Stomach (tissue), 9 donors: ENCODE measurements around the gene LAMTOR1. TPM values are rescaled to one million over a fixed set of nuclear protein-coding genes. Genes with fewer than 3 reads are reported as not detected.
A peak's percentile ranks its signal among the peaks of the same experiment; 100 is the strongest.

Source experiments
- DNase-seq, 2 donors: peaks; one replicate each; pipeline versions ENCODE4 v3.0.0 to v3.0.0-alpha.2; 2013 to 2019
- H3K27ac ChIP-seq, 5 donors: fragments of 200-600 bp in 4 of 5; sonication (generic) in 4 of 5; one replicate each; pipeline ENCODE4 v1.5.1; 2013 to 2019; ENCODE audit warnings: mild to moderate bottlenecking in 1 of 5, moderate library complexity in 1 of 5
- H3K27me3 ChIP-seq, 3 donors: fragments of 200-600 bp; sonication (generic); one replicate each; pipeline ENCODE4 v1.5.1; 2017 to 2019; ENCODE audit warnings: mixed run types in 1 of 3
- H3K36me3 ChIP-seq, 4 donors: fragments of 200-600 bp; sonication (generic); 1 replicate in 3 of 4; 2 replicates in 1 of 4; pipeline ENCODE4 v1.5.1; 2016 to 2019
- H3K4me1 ChIP-seq, 4 donors: fragments of 200-600 bp; sonication (generic); one replicate each; pipeline ENCODE4 v1.5.1; 2016 to 2019
- H3K4me3 ChIP-seq, 4 donors: fragments of 200-600 bp; sonication (generic) in 3 of 4; one replicate each; pipeline ENCODE4 v1.5.1; 2016 to 2019; ENCODE audit warnings: mild to moderate bottlenecking in 1 of 4
- H3K9me3 ChIP-seq, 4 donors: fragments of 200-600 bp; sonication (generic); one replicate each; pipeline ENCODE4 v1.5.1; 2016 to 2019
- CTCF ChIP-seq, 7 experiments: fragments of 450-650 bp in 4 of 7; fragments of 200-600 bp in 3 of 7; sonication (generic) in 3 of 7; IDR thresholded peaks; one replicate each; pipeline ENCODE4 v1.5.1; 2016 to 2019; ENCODE audit warnings: antibody characterized with exemption in 7 of 7, control low read depth in 2 of 7, mild to moderate bottlenecking in 1 of 7
- EP300 ChIP-seq: sonication (generic); formaldehyde crosslinking; IDR thresholded peaks from one replicate; pipeline ENCODE4 v1.6.1; 2017; ENCODE audit warnings: antibody characterized with exemption
- POLR2A ChIP-seq, 4 donors: fragments of 450-650 bp; IDR thresholded peaks; one replicate each; pipeline ENCODE4 v1.6.1; 2016; ENCODE audit warnings: antibody characterized with exemption in 4 of 4, control low read depth in 2 of 4, mild to moderate bottlenecking in 1 of 4, moderate library complexity in 1 of 4
- POLR2AphosphoS5 ChIP-seq, 3 donors: sonication (generic); formaldehyde crosslinking; IDR thresholded peaks; one replicate each; pipeline ENCODE4 v1.6.1; 2016; ENCODE audit warnings: antibody characterized with exemption in 3 of 3
- WGBS, 5 donors: extraction: QIAGEN DNeasy Blood & Tissue Kit in 3 of 5; methylation state at CpG; one replicate each; pipeline versions ENCODE4 v1.1.5 to v1.1.7; 2013 to 2018; 5-methylcytosine and 5-hydroxymethylcytosine counted together
- intact Hi-C: fragments of 100-400 bp; cut with DNase I; formaldehyde crosslinking; loops from one replicate; pipeline ENCODE4 v1.15.1; 2023; ENCODE audit warnings: low total_unique reads
- polyA plus RNA-seq, 3 donors: library from polyadenylated mRNA; stranded (reverse); fragments of 200-250 nt; gene quantifications; one replicate each; pipeline ENCODE4 v1.2.3, GENCODE V29; 2013
- total RNA-seq, 5 donors: library from RNA; depleted of rRNA; stranded (reverse); fragments of >200 nt; gene quantifications; one replicate each; pipeline versions ENCODE4 v1.1.0 to v1.2.3, GENCODE V29; 2014 to 2016
- donor health status: healthy with polysubstance abuse.
- donor health status: Bipolar disorder and iron deficiency.
- donor health status: healthy.

The LAMTOR1 gene
- total and polyA plus RNA-seq, 8 donors = 3.5 to 159 (median 94.3) TPM

GRCh38 chr11:72079819-72080325, 23.2 kb downstream of the LAMTOR1 start:
- H3K27me3 ChIP-seq = no peaks in the 10 kb centered on the region
- H3K27ac ChIP-seq = peak overlapping the region; percentile 82 to 96 (median 93)
- H3K4me3 ChIP-seq = peak overlapping the region; percentile 56 to 76 (median 69)
- peak; percentile 29 to 61 for DNase-seq
- intact Hi-C loops = no loop called here
- WGBS, 5 donors = 2 to 5% (median 3%) methylated on average over 15 to 16 of the region's 16 CpGs
- peaks cover 0 to 12% (median 3%) of the 10 kb centered on the region in 4 donors for H3K36me3 ChIP-seq
- H3K4me1 ChIP-seq = peaks cover 23 to 57% (median 35%) of the 10 kb centered on the region in 4 donors
- no peak for TF ChIP-seq EP300
- TF ChIP-seq POLR2A (IDR thresholded peaks at IDR 0.05) = no peak
- TF ChIP-seq POLR2AphosphoS5 (IDR thresholded peaks at IDR 0.05) = no peak
- no peak for TF ChIP-seq CTCF (IDR thresholded peaks at IDR 0.05)
- H3K9me3 ChIP-seq = no peaks in the 10 kb centered on the region

- TF ChIP-seq POLR2AphosphoS5 (IDR thresholded peaks at IDR 0.05) (no peak), CTCF (IDR thresholded peaks at IDR 0.05) (no peak), EP300 (no peak), POLR2A (IDR thresholded peaks at IDR 0.05) (no peak)
- WGBS, 5 donors = 68 to 80% (median 72%) methylated on average over 6 of the region's 6 CpGs
- peak overlapping the region in 3 of 4 donors; percentile 56 to 76 (median 70) for H3K4me3 ChIP-seq
- no peaks in the 10 kb centered on the region for H3K9me3 ChIP-seq
- no peaks in the 10 kb centered on the region for H3K27me3 ChIP-seq
- no peak for DNase-seq
- H3K27ac ChIP-seq = peak overlapping the region in 4 of 5 donors; percentile 82 to 96 (median 94)
- H3K4me1 ChIP-seq = peaks cover 23 to 63% (median 37%) of the 10 kb centered on the region in 4 donors
- peaks cover 0 to 12% (median 3%) of the 10 kb centered on the region in 4 donors for H3K36me3 ChIP-seq
- intact Hi-C loops = no loop called here
These were observed 24.6 kb downstream of the LAMTOR1 start for GRCh38 chr11:72078477-72078876.

- Histone ChIP-seq H3K9me3 (no peaks in the 10 kb centered on the region), H3K4me1 (peaks cover 25 to 64% (median 38%) of the 10 kb centered on the region in 4 donors), H3K4me3 (no peak overlapping the region), H3K27ac (peak overlapping the region in 3 of 5 donors; percentile 30 to 41 (median 35)), H3K27me3 (no peaks in the 10 kb centered on the region), H3K36me3 (peaks cover 0 to 12% (median 3%) of the 10 kb centered on the region in 4 donors)
- 78 to 92% (median 89%) methylated on average over 4 of the region's 4 CpGs for WGBS, 5 donors
- intact Hi-C loops = no loop called here
- TF ChIP-seq CTCF (IDR thresholded peaks at IDR 0.05) (no peak), POLR2AphosphoS5 (IDR thresholded peaks at IDR 0.05) (no peak), EP300 (no peak), POLR2A (IDR thresholded peaks at IDR 0.05) (no peak)
- DNase-seq = no peak
These were observed 27.3 kb downstream of the LAMTOR1 start for GRCh38 chr11:72075756-72076155.

- TF ChIP-seq EP300 (no peak), POLR2AphosphoS5 (IDR thresholded peaks at IDR 0.05) (no peak), CTCF (IDR thresholded peaks at IDR 0.05) (no peak), POLR2A (IDR thresholded peaks at IDR 0.05) (no peak)
- DNase-seq = no peak
- intact Hi-C loops = no loop called here
- peak overlapping the region in 3 of 5 donors; percentile 30 to 41 (median 35) for H3K27ac ChIP-seq
- peaks cover 0 to 12% (median 3%) of the 10 kb centered on the region in 4 donors for H3K36me3 ChIP-seq
- no peak overlapping the region for H3K4me3 ChIP-seq
- H3K27me3 ChIP-seq = no peaks in the 10 kb centered on the region
- WGBS, 5 donors = 88 to 100% (median 91%) methylated on average over 1 of the region's 1 CpG
- peaks cover 32 to 70% (median 44%) of the 10 kb centered on the region in 4 donors for H3K4me1 ChIP-seq
- no peaks in the 10 kb centered on the region for H3K9me3 ChIP-seq
These were observed 28.0 kb downstream of the LAMTOR1 start for GRCh38 chr11:72075109-72075508.
